AG09319 (cell line): ENCODE data around the gene CCR9.

Source experiments
- DNase-seq: peaks from one replicate; pipeline ENCODE4 v3.0.0-alpha.2; 2010; ENCODE audit warnings: low read depth; ENCODE audit errors: extremely low read depth
- CTCF ChIP-seq: IDR thresholded peaks from 2 replicates; pipeline ENCODE4 v1.5.1; 2011; ENCODE audit warnings: low read depth, mild to moderate bottlenecking, inconsistent platforms, low read length, moderate library complexity

The CCR9 gene

GRCh38 chr3:45895686-45896468 is 9.5 kb downstream of the CCR9 start:
- no peak for TF ChIP-seq CTCF
- DNase-seq: no peak

GRCh38 chr3:45896956-45897355 is 10.6 kb downstream of the CCR9 start:
- DNase-seq: no peak
- no peak for TF ChIP-seq CTCF

GRCh38 chr3:45904931-45905330 is 18.6 kb downstream of the CCR9 start:
- no peak for TF ChIP-seq CTCF
- DNase-seq: no peak

- TF ChIP-seq CTCF: no peak
- no peak for DNase-seq
These were observed 19.4 kb downstream of the CCR9 start for GRCh38 chr3:45905755-45906154.

- peak; percentile 69 for TF ChIP-seq CTCF
- no peak for DNase-seq
These were observed 20.5 kb downstream of the CCR9 start for GRCh38 chr3:45906681-45907407.

GRCh38 chr3:45907769-45908705 is 21.7 kb downstream of the CCR9 start:
- no peak for DNase-seq
- no peak for TF ChIP-seq CTCF

GRCh38 chr3:45908761-45909160 is 22.4 kb downstream of the CCR9 start:
- no peak for TF ChIP-seq CTCF

More at GRCh38 chr3:45908761-45909160, 22.4 kb downstream of the CCR9 start:
- no peak for DNase-seq
